NCI-H2029 treated with DMSO at 0.1 percent for 48 hours (cell line): ENCODE data around the gene B2M.
A peak's percentile ranks its signal among the peaks of the same experiment; 100 is the strongest.
"Not testable (repeated sequence)": the region's sequence is repeated elsewhere in the genome, so short reads cannot be mapped to it uniquely, and the experiment has no call there.

Source experiments
- DNase-seq: peaks from one replicate; lab custom pipeline; 2025; lab: John Stamatoyannopoulos, UW

B2M gene

DNA sequence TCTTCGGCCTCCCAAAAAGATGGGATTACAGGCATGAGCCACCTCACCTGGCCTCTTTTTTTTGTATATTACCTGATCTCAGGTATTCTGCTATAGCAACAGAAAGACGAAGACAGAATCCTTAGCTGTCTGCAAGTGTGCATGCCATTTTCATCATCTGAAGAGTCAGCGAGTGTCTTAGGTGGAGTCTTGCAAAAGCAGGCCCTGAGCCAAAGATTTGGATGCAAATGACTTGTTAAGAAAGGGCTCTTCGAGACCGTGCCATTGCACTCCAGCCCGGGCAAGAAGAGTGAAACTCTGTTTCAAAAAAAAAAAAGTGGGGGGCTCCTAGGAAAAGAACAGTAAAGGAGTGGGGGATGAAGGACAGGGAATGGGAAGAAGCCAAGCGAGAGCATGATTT lies 14.8 kb downstream of the B2M start:
- DNase-seq, result no peak

DNA sequence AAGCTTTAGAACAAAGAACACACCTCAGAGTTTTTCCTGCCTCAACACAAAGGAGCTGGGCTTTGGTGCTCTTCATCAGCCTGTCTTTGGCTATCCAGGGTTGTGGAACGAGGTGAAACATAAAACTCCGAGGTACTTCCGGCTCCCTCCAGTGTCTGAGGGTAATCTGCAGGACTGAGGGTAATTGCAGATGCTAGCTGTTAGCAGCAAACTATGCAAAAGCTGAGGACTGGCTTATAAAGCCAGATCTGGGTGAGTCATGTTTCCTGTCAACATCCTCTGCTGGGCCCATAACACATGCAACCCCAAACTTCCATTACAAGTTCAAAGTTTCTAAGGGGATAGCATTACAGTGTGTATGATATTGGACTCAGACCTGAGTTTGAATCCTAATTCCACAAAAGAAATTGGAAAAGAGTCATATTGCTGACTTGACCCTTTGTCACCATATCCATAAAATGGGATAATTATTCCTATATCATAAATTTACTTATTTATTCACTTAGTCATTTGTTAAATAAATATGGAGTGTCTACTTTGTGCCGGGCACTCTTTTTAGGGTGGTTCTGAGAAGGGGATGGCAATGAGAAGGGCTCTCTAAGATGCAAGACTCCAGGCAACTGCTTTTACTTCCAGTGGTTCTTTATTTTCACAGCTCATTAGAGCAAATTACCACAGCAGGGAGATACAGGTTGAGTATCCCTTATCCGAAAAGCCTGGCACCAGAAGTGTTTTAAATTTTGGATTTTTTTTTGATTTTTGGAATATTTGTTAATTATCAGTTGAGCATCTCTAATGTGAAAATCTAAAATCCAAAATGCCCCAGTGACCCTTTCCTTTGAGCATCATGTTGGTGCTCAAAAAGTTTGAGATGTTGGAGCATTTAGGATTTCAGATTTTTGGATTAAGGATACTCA lies 15.5 kb downstream of the B2M start:
- DNase-seq, result no peak

DNA sequence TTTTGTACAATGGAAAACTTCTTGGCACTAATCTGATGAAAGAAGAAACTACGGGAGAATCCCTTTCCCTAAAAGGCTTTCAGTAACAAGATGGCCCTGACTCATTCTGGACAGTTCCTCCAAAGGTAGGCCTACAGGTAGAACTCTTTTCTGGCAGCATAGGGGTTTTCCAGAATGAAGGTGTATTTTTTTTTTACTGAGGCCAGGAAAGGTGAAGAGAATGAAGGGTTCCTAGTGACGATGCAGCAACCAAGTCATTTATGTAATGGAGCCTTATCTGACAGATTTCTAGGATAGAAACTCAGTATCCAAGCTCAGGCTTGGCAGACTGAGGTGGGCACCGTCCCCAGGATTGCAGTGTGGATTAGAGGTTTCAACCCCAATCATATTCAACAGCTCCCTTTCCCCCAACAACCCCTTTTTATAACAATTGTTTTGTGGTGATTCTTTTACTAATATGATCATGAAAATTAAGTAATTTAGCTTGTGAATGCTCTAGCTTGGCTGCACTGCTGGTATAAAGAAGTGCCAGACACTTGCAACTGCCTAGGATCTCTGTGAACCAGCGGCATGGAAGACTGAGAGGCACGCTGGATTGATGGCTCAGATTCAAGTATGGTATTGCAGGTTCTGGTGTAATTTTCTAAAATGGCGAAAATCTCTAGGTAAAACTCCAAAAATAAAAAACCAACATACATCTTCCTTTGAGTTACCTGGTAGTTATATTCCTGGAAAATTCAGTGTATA lies 16.3 kb downstream of the B2M start:
- DNase-seq, result no peak

DNA sequence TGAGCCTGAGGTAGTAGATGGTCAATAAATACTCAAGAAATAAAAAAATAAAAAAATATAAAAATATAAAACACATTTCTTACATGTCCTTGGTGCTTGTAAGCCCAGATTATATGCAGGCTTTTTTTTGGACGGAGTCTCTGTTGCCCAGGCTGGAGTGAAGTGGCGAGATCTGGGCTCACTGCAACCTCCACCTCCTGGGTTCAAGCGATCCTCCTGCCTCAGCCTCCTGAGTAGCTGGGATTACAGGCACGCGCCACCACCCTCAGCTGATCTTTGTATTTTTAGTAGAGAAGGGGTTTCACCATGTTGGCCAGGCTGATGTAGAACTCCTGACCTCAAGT lies 16.9 kb downstream of the B2M start:
- DNase-seq, result not testable (repeated sequence)

DNA sequence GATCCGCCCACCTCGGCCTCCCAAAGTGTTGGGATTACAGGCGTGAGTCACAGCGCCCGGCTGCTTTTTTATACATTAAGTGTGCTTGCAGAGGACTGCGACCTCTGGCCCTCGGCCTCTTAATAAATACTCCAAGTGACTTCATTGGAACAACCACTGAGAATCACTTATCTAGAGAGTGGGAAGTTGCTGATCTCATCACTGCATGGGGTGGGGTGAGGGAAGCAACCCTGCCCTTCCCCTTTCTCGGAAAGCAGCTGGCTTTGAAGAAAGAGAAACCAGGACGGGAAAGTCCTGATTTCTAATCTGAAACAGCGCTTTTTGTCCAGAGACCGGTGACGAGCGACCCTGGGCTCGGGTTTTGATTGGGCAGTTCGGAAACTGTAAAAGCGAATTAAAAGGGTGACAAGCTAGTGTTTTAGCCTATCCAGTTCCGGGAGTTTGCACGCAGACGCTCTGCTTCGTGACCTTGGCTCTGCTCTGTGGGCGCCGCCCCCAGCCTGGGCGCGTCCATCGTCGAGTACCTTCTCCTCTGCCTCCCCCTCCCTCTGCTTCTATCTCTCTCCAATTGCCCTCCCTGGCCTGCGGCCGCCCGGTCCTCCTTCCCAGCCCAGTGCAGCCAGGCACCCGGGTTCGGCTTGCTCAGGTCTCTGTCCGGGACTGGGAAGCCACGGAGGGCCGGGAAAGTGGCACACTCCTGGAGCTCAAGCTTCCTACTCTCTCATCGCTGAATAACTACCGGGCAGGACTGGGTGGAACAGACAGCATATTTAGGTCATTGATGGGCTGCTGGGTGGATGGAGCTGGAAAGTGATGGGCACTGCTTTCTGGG lies 17.5 kb downstream of the B2M start:
- DNase-seq, result peak; percentile 38

DNA sequence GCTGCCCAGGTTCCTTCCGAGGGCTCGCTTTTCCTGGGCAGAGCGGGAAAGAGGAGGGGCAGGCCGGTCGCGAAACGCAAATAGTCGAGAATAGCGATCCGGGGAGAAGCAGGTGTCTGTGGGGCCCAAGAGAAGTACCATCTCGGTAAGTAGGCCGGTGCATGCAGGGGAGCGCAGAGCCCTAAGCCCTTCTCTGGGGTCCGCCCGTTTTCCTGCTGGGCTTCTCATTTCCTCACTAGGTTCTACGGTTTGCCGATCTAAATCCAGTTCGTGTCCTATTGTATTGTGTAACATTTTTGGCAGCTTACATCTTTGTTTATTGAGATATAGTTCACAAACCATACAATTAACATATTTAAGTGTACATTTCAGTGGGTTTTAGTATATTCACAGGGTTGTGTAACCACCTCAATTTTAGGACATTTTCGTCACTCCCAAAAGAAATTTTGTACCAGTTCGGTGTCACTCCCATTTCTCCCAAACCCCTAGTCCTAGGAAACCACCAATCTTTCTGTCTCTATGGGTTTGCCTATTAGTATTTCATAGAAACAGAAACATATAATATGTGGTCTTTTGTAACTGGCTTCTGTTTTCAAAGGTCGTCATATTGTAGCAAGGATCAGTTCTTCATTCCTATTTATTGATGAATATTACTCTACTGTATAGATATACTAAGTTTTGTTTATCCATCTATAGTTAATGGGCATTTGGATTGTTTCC lies 18.3 kb downstream of the B2M start:
- no peak for DNase-seq

DNA sequence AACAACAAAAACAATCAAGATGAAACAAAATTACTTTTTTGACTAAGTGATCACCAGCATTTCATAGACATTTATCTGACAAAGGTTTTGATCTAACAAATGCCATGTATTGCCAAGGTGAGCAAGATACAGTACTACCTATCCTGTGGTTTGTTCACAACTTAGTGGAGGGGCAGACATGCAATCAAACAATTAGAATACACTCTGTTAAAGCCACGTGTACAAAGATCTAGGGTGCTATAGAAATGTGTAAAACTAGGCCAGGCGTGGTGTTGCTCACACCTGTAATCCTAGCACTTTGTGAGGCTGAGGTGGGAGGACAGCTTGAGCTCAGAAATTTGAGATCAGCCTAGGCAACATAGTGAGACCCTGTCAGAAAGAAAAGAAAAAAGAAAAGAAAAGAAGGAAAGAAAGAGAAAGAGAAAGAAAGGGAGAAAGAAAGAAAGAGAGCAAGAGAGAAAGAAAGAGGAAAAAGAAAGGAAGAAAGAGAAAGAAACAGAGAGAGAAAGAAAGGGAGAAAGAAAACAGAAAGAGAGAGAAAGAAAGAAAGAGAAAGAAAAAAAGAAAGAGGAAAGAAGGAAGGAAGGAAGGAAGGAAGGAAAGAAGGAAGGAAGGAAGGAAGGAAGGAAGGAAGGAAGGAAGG lies 23.6 kb downstream of the B2M start:
- no peak for DNase-seq

DNA sequence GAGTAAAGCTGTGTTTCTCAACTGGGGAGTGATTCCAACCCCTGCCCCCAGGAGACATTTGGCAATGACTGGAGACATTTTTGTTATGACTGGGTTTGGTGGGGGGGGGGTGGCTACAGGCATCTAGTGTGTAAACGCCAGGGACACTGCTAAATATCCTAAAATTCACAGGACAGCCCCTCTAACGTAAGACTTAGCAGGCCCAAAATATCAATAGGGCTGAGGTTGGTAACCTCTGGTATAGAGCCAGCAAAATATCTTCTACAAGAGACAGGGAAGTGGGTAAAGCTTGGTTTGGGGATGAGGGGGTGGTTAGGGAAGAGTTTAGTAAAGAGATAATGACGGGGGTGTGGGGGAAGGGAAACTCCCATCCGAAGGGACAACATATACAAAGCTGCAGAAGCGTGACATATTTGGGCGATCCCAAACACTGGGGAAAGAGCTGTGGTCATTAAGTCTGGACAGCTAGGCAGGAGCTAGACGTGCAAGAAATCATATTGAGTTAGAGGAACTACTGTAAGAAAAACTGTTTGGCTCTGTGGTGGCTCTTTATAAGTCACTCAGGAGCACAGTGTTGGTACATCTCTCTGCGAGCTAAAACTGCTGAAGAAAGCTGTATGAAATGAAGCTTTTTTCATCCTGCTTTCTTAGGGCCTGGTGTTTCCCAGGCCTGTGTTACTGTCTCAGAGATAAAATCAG lies 24.3 kb downstream of the B2M start:
- no peak for DNase-seq

DNA sequence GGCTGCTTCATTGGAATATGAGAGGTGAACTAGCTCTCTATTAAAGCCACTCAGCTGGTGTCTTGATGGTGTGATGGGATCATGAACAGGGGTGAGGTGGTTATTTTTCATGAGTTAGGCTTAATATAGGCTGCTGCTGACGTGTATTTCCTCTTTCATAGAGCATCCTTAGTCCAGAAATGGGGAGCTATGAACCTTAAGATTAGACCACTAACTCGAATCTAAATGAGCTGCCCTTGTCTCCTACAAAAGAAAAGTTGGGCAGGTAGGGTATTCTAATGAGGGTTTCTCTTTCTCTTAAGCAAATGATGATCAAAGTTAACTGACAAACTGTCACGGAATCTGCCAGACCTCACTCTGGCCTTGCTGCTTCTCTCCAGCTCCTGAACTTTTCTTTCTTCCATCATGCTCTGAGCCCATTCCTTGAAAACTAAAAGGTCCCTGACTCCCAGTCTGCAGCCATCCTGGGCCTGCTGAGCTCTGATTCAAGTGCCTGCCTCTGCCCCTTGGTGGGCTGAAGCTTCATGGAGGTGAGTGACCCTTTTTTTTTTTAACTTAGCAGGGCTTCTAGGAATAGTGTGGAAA lies 25.0 kb downstream of the B2M start, which contains the start of gene TRIM69:
Gene TRIM69, plus strand, starts transcription at position 348 of the 585 bp plus-strand sequence. Its CDS starts 177 bp downstream, at position 525.
- no peak for DNase-seq

DNA sequence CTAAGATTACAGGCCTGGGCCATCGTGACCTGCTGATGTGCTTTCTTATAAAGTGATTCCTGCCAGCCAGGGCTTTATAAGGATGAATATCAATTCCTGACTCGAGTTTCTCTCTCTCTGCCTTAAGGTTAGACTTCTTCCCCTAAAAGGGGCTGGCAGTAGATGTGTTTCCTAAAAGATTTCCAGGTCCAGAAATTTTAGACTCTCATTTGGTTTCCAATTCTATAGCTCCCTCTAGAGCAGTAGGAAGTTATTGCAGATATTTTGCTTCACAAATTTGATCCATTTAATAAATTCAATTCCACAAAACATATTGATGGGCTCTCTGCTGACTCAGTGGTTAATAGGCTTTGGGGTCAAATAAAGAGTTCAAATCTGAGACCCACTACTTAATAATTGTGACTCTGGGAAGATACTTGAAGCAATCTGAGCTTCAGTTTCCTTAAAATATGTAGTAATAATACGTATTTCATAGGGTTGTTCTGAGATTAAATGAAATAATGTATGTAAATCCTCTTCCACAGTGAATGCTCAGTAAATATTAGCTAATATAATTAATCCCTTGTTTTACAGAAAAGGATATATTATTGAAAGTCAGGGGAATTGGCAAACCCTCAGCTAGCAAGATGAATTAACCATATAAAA lies 27.1 kb downstream of the B2M start:
- peak; percentile 0 for DNase-seq

DNA sequence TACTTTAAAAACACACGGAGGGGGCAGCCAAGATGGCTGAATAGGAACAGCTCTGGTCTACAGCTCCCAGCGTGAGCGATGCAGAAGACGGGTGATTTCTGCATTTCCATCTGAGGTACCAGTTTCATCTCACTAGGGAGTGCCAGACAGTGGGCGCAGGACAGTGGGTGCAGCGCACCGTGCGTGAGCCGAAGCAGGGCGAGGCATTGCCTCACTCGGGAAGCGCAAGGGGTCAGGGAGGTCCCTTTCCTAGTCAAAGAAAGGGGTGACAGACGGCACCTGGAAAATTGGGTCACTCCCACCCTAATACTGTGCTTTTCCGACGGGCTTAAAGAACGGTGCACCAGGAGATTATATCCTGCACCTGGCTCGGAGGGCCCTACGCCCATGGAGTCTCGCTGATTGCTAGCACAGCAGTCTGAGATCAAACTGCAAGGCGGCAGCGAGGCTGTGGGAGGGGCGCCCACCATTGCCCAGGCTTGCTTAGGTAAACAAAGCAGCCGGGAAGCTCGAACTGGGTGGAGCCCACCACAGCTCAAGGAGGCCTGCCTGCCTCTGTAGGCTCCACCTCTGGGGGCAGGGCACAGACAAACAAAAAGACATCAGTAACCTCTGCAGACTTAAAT lies 28.0 kb downstream of the B2M start:
- not testable (repeated sequence) for DNase-seq

DNA sequence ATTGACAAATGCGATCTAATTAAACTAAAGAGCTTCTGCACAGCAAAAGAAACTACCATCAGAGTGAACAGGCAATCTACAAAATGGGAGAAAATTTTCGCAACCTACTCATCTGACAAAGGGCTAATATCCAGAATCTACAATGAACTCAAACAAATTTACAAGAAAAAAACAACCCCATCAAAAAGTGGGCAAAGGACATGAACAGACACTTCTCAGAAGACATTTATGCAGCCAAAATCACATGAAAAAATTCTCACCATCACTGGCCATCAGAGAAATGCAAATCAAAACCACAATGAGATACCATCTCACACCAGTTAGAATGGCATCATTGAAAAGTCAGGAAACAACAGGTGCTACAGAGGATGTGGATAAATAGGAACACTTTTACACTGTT lies 32.1 kb downstream of the B2M start:
- not testable (repeated sequence) for DNase-seq

DNA sequence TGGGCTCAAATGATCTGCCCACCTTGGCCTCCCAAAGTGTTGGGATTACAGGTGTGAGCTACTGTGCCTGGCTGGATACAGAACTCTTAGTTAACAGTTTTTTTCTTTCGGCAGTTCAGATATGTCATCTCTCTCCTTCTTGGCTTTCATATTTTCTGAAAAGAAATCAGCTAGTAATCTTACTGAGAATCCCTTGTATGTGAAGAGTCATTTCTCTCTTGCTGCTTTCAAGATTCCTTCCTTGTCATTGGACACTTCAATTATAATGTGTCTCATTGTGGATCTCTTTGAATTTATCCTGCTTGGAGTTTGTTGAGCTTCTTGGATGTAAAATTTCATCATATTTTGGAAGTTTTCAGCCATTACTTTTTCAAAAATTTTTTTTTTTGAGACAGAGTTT lies 42.0 kb downstream of the B2M start:
- DNase-seq, result no peak

DNA sequence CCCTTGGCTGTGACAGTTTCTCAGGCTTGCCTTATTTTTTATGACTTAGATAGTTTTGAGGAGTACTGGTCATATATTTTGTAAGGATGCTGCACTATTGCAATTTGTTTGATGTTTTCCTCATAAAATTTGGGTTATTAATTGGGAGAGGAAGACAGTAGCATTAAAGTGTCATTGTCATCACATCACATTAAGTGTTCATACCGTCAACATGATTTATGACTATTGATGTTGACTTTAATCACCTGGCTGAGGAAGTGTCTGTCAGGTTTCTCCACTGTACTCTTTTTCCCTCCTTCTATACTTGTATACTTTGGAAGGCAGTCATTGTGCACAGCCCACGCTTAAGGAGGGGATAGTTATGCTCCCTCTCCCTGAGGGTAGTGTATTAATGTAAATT lies 51.9 kb downstream of the B2M start:
- DNase-seq, result no peak

DNA sequence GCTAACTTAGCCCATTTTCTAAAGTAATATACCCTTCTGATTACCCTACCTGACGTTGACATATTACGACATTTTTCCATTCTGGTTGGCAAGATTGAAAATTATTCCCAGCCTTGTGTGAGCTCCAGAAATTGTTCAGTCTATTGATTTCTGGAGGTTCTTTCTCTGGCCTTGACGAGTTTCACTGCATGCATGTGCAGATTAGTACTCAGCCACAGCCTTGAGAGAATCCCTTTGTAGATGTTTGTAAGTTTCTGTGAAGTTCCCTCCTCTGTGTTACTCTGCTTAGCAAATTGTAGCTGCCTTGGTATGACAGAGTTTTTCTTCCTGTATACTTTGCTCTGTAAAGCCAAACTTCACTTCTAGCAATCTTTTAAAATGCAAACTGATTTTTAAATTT lies 52.5 kb downstream of the B2M start:
- DNase-seq, result no peak

DNA sequence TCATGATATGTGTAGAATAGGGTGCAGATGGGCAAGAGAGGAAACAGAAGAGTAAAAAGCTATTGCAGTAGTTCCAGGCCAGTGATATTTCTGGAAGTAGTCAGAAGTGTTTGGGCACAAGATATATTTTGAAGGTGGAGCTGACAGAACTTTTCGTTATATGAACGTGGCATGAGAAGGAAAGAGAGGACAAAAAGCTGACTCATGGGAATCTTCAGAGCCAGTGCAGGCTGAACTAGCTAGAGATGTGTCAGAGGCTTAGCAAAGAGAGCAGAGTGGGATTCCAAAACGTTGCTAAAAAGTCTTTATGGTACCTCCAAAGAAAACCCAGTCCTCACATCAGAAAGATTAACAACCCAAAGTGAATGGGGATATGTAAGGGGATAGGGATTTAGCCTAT lies 53.7 kb downstream of the B2M start:
- no peak for DNase-seq
